GM21717 (cell line): ENCODE data around the gene GINS2.

Source experiments
- ATAC-seq: cut with Tn5 transposase; IDR thresholded peaks from one replicate; pipeline ENCODE4 v1.9.1; 2021; ENCODE audit warnings: mild to moderate bottlenecking, moderate library complexity; ENCODE audit not compliant: unreplicated experiment

The GINS2 gene

DNA sequence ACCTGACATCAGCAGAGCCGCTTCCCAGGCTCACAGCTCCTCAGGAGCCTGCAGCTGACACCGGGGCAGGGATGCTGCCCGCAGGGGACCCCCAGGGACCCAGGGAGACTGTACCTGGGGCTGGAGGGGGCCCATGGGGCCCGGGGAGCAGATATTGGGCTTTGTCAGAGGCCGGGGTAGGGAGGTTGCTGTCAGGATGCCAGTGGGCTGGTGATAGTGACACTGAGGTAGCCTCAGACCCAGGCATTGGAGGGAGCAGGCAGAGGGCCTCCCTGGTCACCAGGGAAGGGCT is 60.5 kb downstream of the GINS2 start:
- no peak for ATAC-seq

DNA sequence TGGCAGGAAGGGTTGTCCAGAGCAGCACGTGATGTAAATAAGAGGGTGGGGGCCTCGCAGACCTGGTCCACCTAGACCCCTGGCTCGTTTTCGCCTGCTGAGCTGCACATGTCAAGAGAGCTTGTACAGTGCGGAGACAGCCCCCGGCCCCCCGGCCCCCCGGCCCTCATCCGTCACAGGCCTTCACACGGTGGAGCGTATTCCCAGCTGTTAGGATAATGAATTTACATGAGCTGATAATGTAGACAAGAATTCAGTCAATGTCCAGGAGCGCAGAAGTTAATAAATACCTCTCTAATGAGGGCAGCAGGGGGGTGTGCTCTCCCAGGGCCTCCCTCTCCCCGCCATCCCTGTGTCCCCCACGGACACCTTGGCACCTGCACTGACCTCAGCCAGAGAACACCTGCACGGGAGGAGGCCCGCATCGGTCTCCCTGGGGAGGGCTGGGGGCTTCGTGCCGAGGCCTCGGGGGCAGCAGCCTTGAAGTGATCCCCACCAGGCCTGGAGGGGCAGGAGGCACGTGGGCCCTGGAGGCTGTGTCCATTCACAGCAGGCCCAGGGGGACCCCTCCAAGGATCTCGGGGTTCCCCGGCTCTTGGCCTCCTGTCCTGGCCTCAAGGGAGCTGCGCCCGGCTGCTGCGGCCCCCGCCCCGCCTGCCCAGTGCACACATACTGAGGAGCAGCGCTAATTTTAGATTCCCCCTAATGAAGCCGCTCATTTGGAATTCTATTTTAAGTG is 61.1 kb downstream of the GINS2 start:
- no peak for ATAC-seq

DNA sequence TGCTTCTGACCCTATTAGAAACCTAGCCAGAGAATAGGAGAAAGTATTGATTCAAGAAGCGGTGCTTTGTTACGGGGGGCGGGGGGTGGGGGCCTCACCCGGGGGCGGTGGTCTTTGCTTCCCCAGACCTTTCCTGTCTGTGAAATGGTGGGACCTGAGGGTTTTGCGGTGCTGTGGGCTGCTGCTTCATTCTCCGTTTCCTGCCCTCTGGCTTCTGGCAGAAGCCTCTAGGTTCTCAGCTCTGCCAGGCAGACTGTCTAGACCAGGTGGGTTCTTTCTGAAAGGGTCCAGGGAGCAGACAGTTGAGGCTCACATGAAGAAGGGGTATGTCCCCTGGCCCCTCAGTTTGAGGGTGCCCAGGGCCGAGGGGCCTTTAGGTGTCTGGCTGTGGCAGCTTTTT is 61.7 kb downstream of the GINS2 start:
- no peak for ATAC-seq
